Right lobe of liver (tissue), 4 donors: ENCODE data around the gene MICAL1.

Experiments
- POLR2A ChIP-seq: fragments of 450-650 bp; IDR thresholded peaks from one replicate; pipeline ENCODE4 v1.6.1; 2017; ENCODE audit warnings: antibody characterized with exemption, mild to moderate bottlenecking
- TF ChIP-seq, protein P1 (sequence below), 4 donors: fragments of 200-600 bp in 3 of 4; fragments of 450-650 bp in 1 of 4; IDR thresholded peaks; one replicate each; pipeline versions ENCODE4 v1.5.1 to v1.8.0; 2016 to 2022; ENCODE audit warnings: antibody characterized with exemption in 4 of 4, mild to moderate bottlenecking in 2 of 4
- donor health status: DM: no; HTN: no; CAD: no.
- donor health status: DM: no; HTN: no; CAD: no.
- donor health status: DM: no; HTN: yes; CAD: no.

DNA sequence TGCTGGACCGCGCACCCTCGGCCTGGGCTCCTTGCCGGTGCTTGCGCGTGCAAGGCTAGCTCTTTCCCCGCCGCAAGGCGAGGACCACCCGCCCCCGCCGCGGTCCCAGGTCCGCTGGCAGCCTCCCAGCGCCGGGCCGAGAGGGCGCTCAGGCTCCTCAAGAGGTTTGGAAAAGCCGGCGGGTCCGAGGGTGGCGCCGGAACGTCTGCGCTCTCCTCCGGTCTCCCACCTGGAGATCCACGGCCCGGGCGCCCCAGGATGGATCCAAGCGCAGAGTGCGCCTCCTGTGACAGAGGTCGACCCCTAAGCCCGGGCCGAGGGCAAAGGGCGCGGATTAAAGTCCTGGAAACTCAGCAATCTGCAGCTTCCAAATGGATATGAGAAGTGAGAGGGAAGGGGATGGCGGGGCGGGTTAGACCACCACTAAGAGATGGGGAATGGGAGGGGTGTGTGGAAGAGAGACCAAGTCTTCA, 575 bp upstream of the MICAL1 start:
- TF ChIP-seq, protein P1, sequence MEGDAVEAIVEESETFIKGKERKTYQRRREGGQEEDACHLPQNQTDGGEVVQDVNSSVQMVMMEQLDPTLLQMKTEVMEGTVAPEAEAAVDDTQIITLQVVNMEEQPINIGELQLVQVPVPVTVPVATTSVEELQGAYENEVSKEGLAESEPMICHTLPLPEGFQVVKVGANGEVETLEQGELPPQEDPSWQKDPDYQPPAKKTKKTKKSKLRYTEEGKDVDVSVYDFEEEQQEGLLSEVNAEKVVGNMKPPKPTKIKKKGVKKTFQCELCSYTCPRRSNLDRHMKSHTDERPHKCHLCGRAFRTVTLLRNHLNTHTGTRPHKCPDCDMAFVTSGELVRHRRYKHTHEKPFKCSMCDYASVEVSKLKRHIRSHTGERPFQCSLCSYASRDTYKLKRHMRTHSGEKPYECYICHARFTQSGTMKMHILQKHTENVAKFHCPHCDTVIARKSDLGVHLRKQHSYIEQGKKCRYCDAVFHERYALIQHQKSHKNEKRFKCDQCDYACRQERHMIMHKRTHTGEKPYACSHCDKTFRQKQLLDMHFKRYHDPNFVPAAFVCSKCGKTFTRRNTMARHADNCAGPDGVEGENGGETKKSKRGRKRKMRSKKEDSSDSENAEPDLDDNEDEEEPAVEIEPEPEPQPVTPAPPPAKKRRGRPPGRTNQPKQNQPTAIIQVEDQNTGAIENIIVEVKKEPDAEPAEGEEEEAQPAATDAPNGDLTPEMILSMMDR (IDR thresholded peaks at IDR 0.05): no peak
- TF ChIP-seq POLR2A: no peak
